Body of pancreas (tissue), 4 donors: Measurements from ENCODE around the gene MFAP2. TPM values are rescaled to one million over a fixed set of nuclear protein-coding genes. Genes with fewer than 3 reads are reported as not detected.

Experiments
- ATAC-seq: fragments of 150-250 bp; one replicate; pipeline ENCODE4 v1.9.1; 2016
- DNase-seq, 4 donors: peaks; one replicate each; pipeline ENCODE4 v3.0.0-alpha.2; 2019
- H3K27ac ChIP-seq, 4 donors: fragments of 200-600 bp; sonication (generic); 1 replicate in 3 of 4; 2 replicates in 1 of 4; pipeline versions ENCODE4 v1.5.1 to v1.6.1; 2016 to 2019; ENCODE audit warnings: mild to moderate bottlenecking in 1 of 4, mixed read lengths in 1 of 4, moderate library complexity in 1 of 4
- H3K27me3 ChIP-seq, 2 donors: fragments of 200-600 bp; sonication (generic); one replicate each; pipeline ENCODE4 v1.6.0; 2016; ENCODE audit warnings: mild to moderate bottlenecking in 1 of 2
- H3K36me3 ChIP-seq, 2 donors: fragments of 200-600 bp; sonication (generic); replicated peaks in 1 of 2; 2 replicates each; pipeline ENCODE4 v1.5.1; 2016; ENCODE audit warnings: low read depth in 2 of 2; ENCODE audit not compliant: insufficient read depth in 1 of 2
- H3K4me1 ChIP-seq: fragments of 200-600 bp; sonication (generic); one replicate; pipeline ENCODE4 v1.6.0; 2016
- H3K4me3 ChIP-seq, 2 donors: fragments of 200-600 bp; sonication (generic); 1 replicate in 1 of 2; 2 replicates in 1 of 2; pipeline ENCODE4 v1.5.1; 2016 to 2019
- H3K9me3 ChIP-seq, 3 donors: fragments of 200-600 bp; sonication (generic); 1 replicate in 2 of 3; 2 replicates in 1 of 3; pipeline ENCODE4 v1.5.1; 2016
- CTCF ChIP-seq, 7 experiments: fragments of 450-650 bp in 4 of 7; fragments of 200-600 bp in 3 of 7; sonication (generic) in 3 of 7; IDR thresholded peaks; one replicate each; pipeline ENCODE4 v1.5.1; 2016 to 2019; ENCODE audit warnings: antibody characterized with exemption in 7 of 7
- POLR2A ChIP-seq, 3 donors: fragments of 450-650 bp; IDR thresholded peaks; one replicate each; pipeline ENCODE4 v1.6.1; 2016; ENCODE audit warnings: antibody characterized with exemption in 3 of 3, mild to moderate bottlenecking in 2 of 3
- WGBS, 2 donors: methylation state at CpG; one replicate each; pipeline ENCODE4 v1.1.5; 2017; 5-methylcytosine and 5-hydroxymethylcytosine counted together
- intact Hi-C: fragments of 100-400 bp; cut with DNase I; formaldehyde crosslinking; loops from one replicate; pipeline ENCODE4 v1.15.1; 2023
- total RNA-seq, 2 donors: library from RNA; depleted of rRNA; stranded (reverse); fragments of >200 nt; gene quantifications; one replicate each; pipeline ENCODE4 v1.1.0, GENCODE V29; 2016

MFAP2 gene
- total RNA-seq, 2 donors from 2014 or later, result 1.3 to 13.5 TPM

DNA sequence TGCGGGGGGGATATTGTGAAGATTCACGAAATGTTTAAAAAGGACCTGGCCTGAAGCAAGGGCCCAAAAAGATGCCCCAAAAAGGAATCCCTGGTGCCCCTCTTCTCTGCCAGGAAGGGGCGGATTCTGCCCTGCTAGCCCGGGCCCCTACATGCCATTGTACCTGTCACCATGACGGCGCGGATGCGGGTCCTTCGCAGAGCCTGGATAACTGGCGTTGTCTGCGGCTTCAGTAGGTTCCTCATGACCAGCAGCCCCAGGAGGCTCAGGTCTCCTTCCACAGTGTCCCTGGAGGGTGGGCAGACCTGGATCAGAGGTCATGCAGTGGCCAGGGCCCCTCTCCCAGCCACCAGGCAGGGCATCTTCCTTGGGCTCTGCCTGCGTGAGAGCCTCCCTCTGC, 11.2 kb upstream of the MFAP2 start:
- TF ChIP-seq CTCF (IDR thresholded peaks at IDR 0.05) (no peak), POLR2A (IDR thresholded peaks at IDR 0.05) (no peak)

DNA sequence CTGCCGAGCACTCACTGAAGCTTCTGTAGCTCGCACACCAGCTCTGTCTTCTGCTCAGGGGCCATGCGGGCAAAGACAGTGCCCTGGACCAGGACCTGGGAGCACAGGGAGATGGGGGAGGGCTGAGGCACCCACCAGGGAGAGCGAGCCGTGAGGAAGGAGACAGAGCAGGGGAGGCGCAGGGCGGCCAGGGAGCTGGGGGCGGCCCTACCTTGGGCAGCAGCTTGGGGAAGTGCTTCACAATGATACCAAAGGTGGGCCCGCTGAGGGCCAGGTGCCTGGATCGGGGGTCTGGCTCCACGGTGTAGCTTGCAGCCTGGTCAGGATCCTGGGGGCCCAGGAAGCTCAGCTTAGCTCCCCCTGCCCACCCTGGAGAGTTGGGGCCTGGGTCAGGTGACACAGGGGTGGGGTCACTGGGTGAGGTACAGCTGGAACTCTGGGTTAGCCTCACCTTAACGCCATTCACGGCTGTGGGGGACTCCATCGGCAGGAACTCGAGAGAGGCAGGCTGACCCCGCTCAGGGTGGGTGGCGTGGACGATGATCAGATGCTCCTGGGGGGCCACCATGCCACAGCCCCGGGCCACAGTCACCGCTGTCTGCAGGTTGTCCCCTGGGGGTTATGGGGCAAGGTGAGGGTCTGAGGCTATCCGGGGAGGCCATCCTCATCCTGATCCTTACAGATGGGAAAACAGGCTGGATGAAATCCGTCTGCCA, 9.4 kb upstream of the MFAP2 start:
- WGBS, 2 donors, result 92 to 95% methylated on average over 17 to 22 of the region's 22 CpGs
- Histone ChIP-seq H3K27ac (no peak overlapping the region), H3K9me3 (no peaks in the 10 kb centered on the region), H3K4me1 (no peaks in the 10 kb centered on the region), H3K27me3 (no peaks in the 10 kb centered on the region), H3K36me3 (peaks cover 9 to 11% of the 10 kb centered on the region in 2 donors), H3K4me3 (no peak overlapping the region)
- intact Hi-C loops, result no loop called here
- no peak for DNase-seq
- ATAC-seq, result no peak
- no peak for TF ChIP-seq POLR2A (IDR thresholded peaks at IDR 0.05)
- no peak for TF ChIP-seq CTCF (IDR thresholded peaks at IDR 0.05)

More for the DNA sequence above, 11.2 kb upstream of the MFAP2 start:
- 93 to 100% methylated on average over 1 to 12 of the region's 12 CpGs for WGBS, 2 donors
- ATAC-seq (no peak), DNase-seq (no peak)
- Histone ChIP-seq H3K9me3 (no peaks in the 10 kb centered on the region), H3K27ac (no peak overlapping the region), H3K4me1 (no peaks in the 10 kb centered on the region), H3K4me3 (no peak overlapping the region), H3K36me3 (peaks cover 9 to 19% of the 10 kb centered on the region in 2 donors), H3K27me3 (no peaks in the 10 kb centered on the region)
- intact Hi-C loops, result no loop called here

- TF ChIP-seq CTCF (IDR thresholded peaks at IDR 0.05) (no peak), POLR2A (IDR thresholded peaks at IDR 0.05) (no peak)
- DNase-seq (no peak), ATAC-seq (no peak)
- 90 to 97% methylated on average over 7 to 10 of the region's 13 CpGs for WGBS, 2 donors
- no peaks in the 10 kb centered on the region for H3K9me3 ChIP-seq
- intact Hi-C loops, result no loop called here
- H3K36me3 ChIP-seq, result peaks cover 9 to 11% of the 10 kb centered on the region in 2 donors
- no peaks in the 10 kb centered on the region for H3K27me3 ChIP-seq
- H3K27ac ChIP-seq, result no peak overlapping the region
- H3K4me3 ChIP-seq, result no peak overlapping the region
- H3K4me1 ChIP-seq, result no peaks in the 10 kb centered on the region
Observed at GRCh38 chr1:16988210-16988609, 7.8 kb upstream of the MFAP2 start.

GRCh38 chr1:16986962-16987361, 6.5 kb upstream of the MFAP2 start:
- no peak for DNase-seq
- Histone ChIP-seq H3K4me3 (no peak overlapping the region), H3K36me3 (peaks cover 9 to 11% of the 10 kb centered on the region in 2 donors), H3K4me1 (no peaks in the 10 kb centered on the region), H3K9me3 (no peaks in the 10 kb centered on the region), H3K27me3 (no peaks in the 10 kb centered on the region), H3K27ac (no peak overlapping the region)
- no peak for ATAC-seq
- TF ChIP-seq POLR2A (IDR thresholded peaks at IDR 0.05) (no peak), CTCF (IDR thresholded peaks at IDR 0.05) (peak in 1 of 7 experiments; percentile 6)
- 81 to 100% methylated on average over 4 to 14 of the region's 16 CpGs for WGBS, 2 donors
- intact Hi-C loops, result no loop called here

- H3K4me1 ChIP-seq, result no peaks in the 10 kb centered on the region
- H3K36me3 ChIP-seq, result peaks cover 9 to 11% of the 10 kb centered on the region in 2 donors
- H3K27ac ChIP-seq, result no peak overlapping the region
- DNase-seq (no peak), ATAC-seq (no peak)
- TF ChIP-seq POLR2A (IDR thresholded peaks at IDR 0.05) (no peak), CTCF (IDR thresholded peaks at IDR 0.05) (no peak)
- no peaks in the 10 kb centered on the region for H3K27me3 ChIP-seq
- no peaks in the 10 kb centered on the region for H3K9me3 ChIP-seq
- 82 to 83% methylated on average over 14 to 20 of the region's 23 CpGs for WGBS, 2 donors
- intact Hi-C loops, result no loop called here
- no peak overlapping the region for H3K4me3 ChIP-seq
Observed at GRCh38 chr1:16986560-16986959, 6.1 kb upstream of the MFAP2 start.
